ENCODE data around the gene PPDPF. TPM values are rescaled to one million over a fixed set of nuclear protein-coding genes. Genes with fewer than 3 reads are reported as not detected.

The PPDPF gene
- polyA plus RNA-seq, 1 donor from 2014 or later = 95.1 TPM

- no peaks in the 10 kb centered on the region for H3K9me2 ChIP-seq (ENCODE audit: insufficient read depth, low read length)
- H3K36me3 ChIP-seq (ENCODE audit: insufficient read depth, low read length) = no peaks in the 10 kb centered on the region
- H3K4me3 ChIP-seq (ENCODE audit: low read length) = no peak overlapping the region
- H3K27me3 ChIP-seq (ENCODE audit: insufficient read depth, low read depth, low read length) = no peaks in the 10 kb centered on the region
- no peaks in the 10 kb centered on the region for H3K9me3 ChIP-seq (ENCODE audit: low read length)
- H2AFZ ChIP-seq (ENCODE audit: low read depth, low read length) = no peak overlapping the region
- H3K4me2 ChIP-seq (ENCODE audit: low read length) = no peak overlapping the region
- H3K79me2 ChIP-seq (replicated peaks; ENCODE audit: insufficient read depth, low read length) = no peaks in the 10 kb centered on the region
- no peak overlapping the region for H3K9ac ChIP-seq (ENCODE audit: low read length)
- TF ChIP-seq EP300 (conservative IDR thresholded peaks at IDR 0.05; ENCODE audit: poor library complexity, severe bottlenecking) (no peak), EZH2 (IDR thresholded peaks at IDR 0.05; ENCODE audit: borderline replicate concordance, insufficient read depth, low read length, poor library complexity, severe bottlenecking) (no peak), POLR2AphosphoS5 (IDR thresholded peaks at IDR 0.05) (no peak), SMC3 (conservative IDR thresholded peaks at IDR 0.05; ENCODE audit: poor library complexity) (no peak), RAD21 (conservative IDR thresholded peaks at IDR 0.05) (no peak), MXI1 (conservative IDR thresholded peaks at IDR 0.05; ENCODE audit: poor library complexity, severe bottlenecking) (no peak), TAF1 (IDR thresholded peaks at IDR 0.05; ENCODE audit: low read depth) (no peak), REST (IDR thresholded peaks at IDR 0.05; ENCODE audit: borderline replicate concordance) (no peak), CTCF (IDR thresholded peaks at IDR 0.05; ENCODE audit: poor library complexity, severe bottlenecking) (no peak)
- no peaks in the 10 kb centered on the region for H4K20me1 ChIP-seq (ENCODE audit: insufficient read depth)
- H3K27ac ChIP-seq (ENCODE audit: low read length) = no peak overlapping the region
- H3F3A ChIP-seq (ENCODE audit: insufficient read depth, low read length, poor library complexity, severe bottlenecking) = no peaks in the 10 kb centered on the region
These were observed 14.5 kb downstream of the PPDPF start for GRCh38 chr20:63534831-63535651.

- no peaks in the 10 kb centered on the region for H3K27me3 ChIP-seq (ENCODE audit: insufficient read depth, low read depth, low read length)
- no peaks in the 10 kb centered on the region for H3K79me2 ChIP-seq (replicated peaks; ENCODE audit: insufficient read depth, low read length)
- no peak overlapping the region for H2AFZ ChIP-seq (ENCODE audit: low read depth, low read length)
- H3K4me3 ChIP-seq (ENCODE audit: low read length) = no peak overlapping the region
- no peak for TF ChIP-seq RAD21 (conservative IDR thresholded peaks at IDR 0.05)
- no peak for TF ChIP-seq CTCF (IDR thresholded peaks at IDR 0.05; ENCODE audit: poor library complexity, severe bottlenecking)
- no peak for TF ChIP-seq SMC3 (conservative IDR thresholded peaks at IDR 0.05; ENCODE audit: poor library complexity)
- no peak for TF ChIP-seq EP300 (conservative IDR thresholded peaks at IDR 0.05; ENCODE audit: poor library complexity, severe bottlenecking)
- no peak for TF ChIP-seq EZH2 (IDR thresholded peaks at IDR 0.05; ENCODE audit: borderline replicate concordance, insufficient read depth, low read length, poor library complexity, severe bottlenecking)
- no peak for TF ChIP-seq REST (IDR thresholded peaks at IDR 0.05; ENCODE audit: borderline replicate concordance)
- TF ChIP-seq MXI1 (conservative IDR thresholded peaks at IDR 0.05; ENCODE audit: poor library complexity, severe bottlenecking) = no peak
- TF ChIP-seq POLR2AphosphoS5 (IDR thresholded peaks at IDR 0.05) = no peak
- no peak for TF ChIP-seq TAF1 (IDR thresholded peaks at IDR 0.05; ENCODE audit: low read depth)
- H3K9me3 ChIP-seq (ENCODE audit: low read length) = no peaks in the 10 kb centered on the region
- H3K4me2 ChIP-seq (ENCODE audit: low read length) = no peak overlapping the region
- no peaks in the 10 kb centered on the region for H4K20me1 ChIP-seq (ENCODE audit: insufficient read depth)
- H3K27ac ChIP-seq (ENCODE audit: low read length) = no peak overlapping the region
- no peak overlapping the region for H3K9ac ChIP-seq (ENCODE audit: low read length)
- no peaks in the 10 kb centered on the region for H3F3A ChIP-seq (ENCODE audit: insufficient read depth, low read length, poor library complexity, severe bottlenecking)
- H3K9me2 ChIP-seq (ENCODE audit: insufficient read depth, low read length) = no peaks in the 10 kb centered on the region
- no peaks in the 10 kb centered on the region for H3K36me3 ChIP-seq (ENCODE audit: insufficient read depth, low read length)
These were observed 15.8 kb downstream of the PPDPF start for GRCh38 chr20:63536241-63536977.
